ENCODE data around the gene PDP2.

DNA sequence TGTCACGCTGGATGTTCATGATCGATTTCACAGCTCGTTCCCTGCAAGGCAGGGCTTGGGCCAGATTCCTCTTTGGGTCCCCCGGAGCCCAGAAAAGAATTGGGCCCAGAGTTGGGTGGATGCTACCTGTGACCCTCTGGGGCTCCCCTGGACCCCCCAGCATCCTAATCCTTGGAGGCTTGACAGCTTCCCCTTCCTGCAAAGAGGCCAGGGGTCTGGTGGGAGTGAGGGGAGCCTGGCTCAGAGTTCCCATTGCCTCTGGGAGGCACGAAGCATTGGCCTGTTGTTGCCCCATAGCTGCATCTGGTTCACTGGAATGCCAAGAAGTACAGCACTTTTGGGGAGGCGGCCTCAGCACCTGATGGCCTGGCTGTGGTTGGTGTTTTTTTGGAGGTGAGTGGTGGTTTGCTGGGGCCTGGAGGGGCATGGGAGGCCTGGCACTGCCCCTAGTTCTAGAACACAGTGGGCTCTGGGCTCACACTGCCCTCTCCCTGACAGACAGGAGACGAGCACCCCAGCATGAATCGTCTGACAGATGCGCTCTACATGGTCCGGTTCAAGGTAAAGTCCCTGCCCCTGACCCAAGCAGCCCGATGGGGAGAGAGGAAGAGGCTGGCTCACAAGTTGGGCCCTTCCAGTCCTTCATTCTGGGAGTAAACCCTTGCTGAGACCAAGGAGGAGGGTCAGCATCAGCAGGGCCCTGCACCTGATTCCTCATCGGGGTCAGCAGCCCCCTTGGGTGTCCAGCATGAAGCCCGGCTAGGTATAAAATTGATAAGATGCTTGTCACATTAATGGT lies 28.9 kb upstream of the PDP2 start:
- TF ChIP-seq, protein P1, sequence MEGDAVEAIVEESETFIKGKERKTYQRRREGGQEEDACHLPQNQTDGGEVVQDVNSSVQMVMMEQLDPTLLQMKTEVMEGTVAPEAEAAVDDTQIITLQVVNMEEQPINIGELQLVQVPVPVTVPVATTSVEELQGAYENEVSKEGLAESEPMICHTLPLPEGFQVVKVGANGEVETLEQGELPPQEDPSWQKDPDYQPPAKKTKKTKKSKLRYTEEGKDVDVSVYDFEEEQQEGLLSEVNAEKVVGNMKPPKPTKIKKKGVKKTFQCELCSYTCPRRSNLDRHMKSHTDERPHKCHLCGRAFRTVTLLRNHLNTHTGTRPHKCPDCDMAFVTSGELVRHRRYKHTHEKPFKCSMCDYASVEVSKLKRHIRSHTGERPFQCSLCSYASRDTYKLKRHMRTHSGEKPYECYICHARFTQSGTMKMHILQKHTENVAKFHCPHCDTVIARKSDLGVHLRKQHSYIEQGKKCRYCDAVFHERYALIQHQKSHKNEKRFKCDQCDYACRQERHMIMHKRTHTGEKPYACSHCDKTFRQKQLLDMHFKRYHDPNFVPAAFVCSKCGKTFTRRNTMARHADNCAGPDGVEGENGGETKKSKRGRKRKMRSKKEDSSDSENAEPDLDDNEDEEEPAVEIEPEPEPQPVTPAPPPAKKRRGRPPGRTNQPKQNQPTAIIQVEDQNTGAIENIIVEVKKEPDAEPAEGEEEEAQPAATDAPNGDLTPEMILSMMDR (IDR thresholded peaks at IDR 0.05 in 2 of 3, conservative IDR thresholded peaks at IDR 0.05 in 1 of 3; ENCODE audit: control insufficient read depth in 2 of 3, extremely low read depth in 1 of 3, insufficient read depth in 1 of 3, low read depth in 3 of 3, low read length in 3 of 3), result no peak
- TF ChIP-seq SIX5 (IDR thresholded peaks at IDR 0.05; ENCODE audit: low read depth, low read length, severe bottlenecking), result no peak
- TF ChIP-seq TAF1 (IDR thresholded peaks at IDR 0.05; ENCODE audit: borderline replicate concordance, low read depth, low read length), result no peak
- TF ChIP-seq EZH2 (IDR thresholded peaks at IDR 0.05; ENCODE audit: borderline replicate concordance, control insufficient read depth, low read depth, low read length), result no peak
- TF ChIP-seq CREM (IDR thresholded peaks at IDR 0.05; ENCODE audit: low read depth), result no peak

Measured in GM12878 (cell line).